K562 (cell line): ENCODE data around the gene RSPH1. TPM values are rescaled to one million over a fixed set of nuclear protein-coding genes. Genes with fewer than 3 reads are reported as not detected.

ENCODE experiments used
- MBD1 ChIP-seq: fragments of 250-450 bp; sonication (Bioruptor Pico); IDR thresholded peaks from 2 replicates; pipeline ENCODE4 v1.8.0; 2022; ENCODE audit warnings: inconsistent platforms
- PHF8 ChIP-seq: fragments of 200-600 bp; sonication (generic); IDR thresholded peaks from 2 replicates; pipeline ENCODE4 v1.6.1; 2012; ENCODE audit warnings: mixed run types, mild to moderate bottlenecking, inconsistent platforms, low read length, moderate library complexity, borderline replicate concordance
- SMARCB1 ChIP-seq: IDR thresholded peaks from 2 replicates; pipeline ENCODE4 v1.6.1; 2011; ENCODE audit warnings: improper control_type of control experiment, low read depth; ENCODE audit not compliant: insufficient read length
- THAP12 ChIP-seq: fragments of 250-450 bp; sonication (Bioruptor Pico); IDR thresholded peaks from 2 replicates; pipeline ENCODE4 v1.9.0; 2021; ENCODE audit warnings: mild to moderate bottlenecking, inconsistent platforms
- ZBTB40 ChIP-seq, 2 experiments: fragments of 450-650 bp in 1 of 2; sonication (generic) in 1 of 2; formaldehyde crosslinking in 1 of 2; IDR thresholded peaks; 2 replicates each; pipeline versions ENCODE4 v1.7.1 to v1.9.0; 2016 to 2022; ENCODE audit warnings: inconsistent platforms in 1 of 2, mild to moderate bottlenecking in 1 of 2, missing genetic modification reagents in 1 of 2
- ZBTB7A ChIP-seq: IDR thresholded peaks from 2 replicates; pipeline ENCODE4 v1.6.1; 2011; ENCODE audit warnings: low read depth, mild to moderate bottlenecking, low read length, moderate library complexity, borderline replicate concordance; ENCODE audit not compliant: control insufficient read depth
- ZNF212 ChIP-seq: fragments of 450-650 bp; formaldehyde crosslinking; IDR thresholded peaks from 2 replicates; pipeline ENCODE4 v1.4.0; 2020; ENCODE audit warnings: mild to moderate bottlenecking
- ZNF717 ChIP-seq: fragments of 250-450 bp; sonication (Bioruptor Pico); IDR thresholded peaks from 2 replicates; pipeline ENCODE4 v1.5.0; 2021
- polyA plus RNA-seq, 8 experiments: library from polyadenylated mRNA; depleted of rRNA in 4 of 8; stranded (reverse) in 5 of 8; unstranded in 3 of 8; fragments of >200 nt; fragmentation: Nextera tagmentation in 2 of 8; fragmentation: Illumina TruSeq in 1 of 8; extraction: Ambion mirVana in 2 of 8; extraction: Trizol in 1 of 8; gene quantifications; 2 replicates each; pipeline versions ENCODE4 v1.2.1 to v1.2.3, GENCODE V29; 2011 to 2014; ENCODE audit warnings: inconsistent platforms in 1 of 8, missing spikeins in 1 of 8
- total RNA-seq, 7 experiments: library from RNA; depleted of rRNA in 6 of 7; stranded (reverse); fragments of >200 nt in 6 of 7; fragmentation: Illumina TruSeq in 2 of 7; extraction: Trizol in 2 of 7; gene quantifications; 2 replicates each; pipeline versions ENCODE4 v1.2.1 to v1.2.3, GENCODE V29; 2011 to 2021; ENCODE audit warnings: low replicate concordance in 1 of 7

Gene RSPH1
- total and polyA plus RNA-seq, 9 of the 15 experiments (the other 6 are each of a cell fraction or from before 2014, with no cell fraction given) = 0.17 TPM; not detected in 8

- no peak for TF ChIP-seq ZBTB40 (IDR thresholded peaks at IDR 0.05)
- no peak for TF ChIP-seq ZBTB40 (CRISPR knock-in tag; IDR thresholded peaks at IDR 0.05)
- 0 out of 2 replicates have a peak, but pooled peaks have one; percentile 26 for TF ChIP-seq PHF8
- TF ChIP-seq THAP12 (CRISPR knock-in tag) = no peak
- TF ChIP-seq ZBTB7A = no peak
- no peak for TF ChIP-seq MBD1 (CRISPR knock-in tag)
- TF ChIP-seq ZNF212 (CRISPR knock-in tag) = no peak
- TF ChIP-seq ZNF717 = no peak
- TF ChIP-seq SMARCB1 = no peak
Observed at GRCh38 chr21:42513985-42514882, 18.2 kb upstream of the RSPH1 start (continued).
